Smooth muscle cell (in vitro differentiated cells): ENCODE measurements around the gene GHR. TPM values are rescaled to one million over a fixed set of nuclear protein-coding genes. Genes with fewer than 3 reads are reported as not detected.

Experiments
- DNase-seq: peaks from one replicate; lab custom pipeline; 2025; ENCODE audit not compliant: unreplicated experiment; lab: John Stamatoyannopoulos, UW
- H2AFZ ChIP-seq: fragments of 200-600 bp; sonication (generic); 2 replicates; pipeline ENCODE4 v1.6.0; 2016; ENCODE audit warnings: antibody characterized with exemption, low read depth, mild to moderate bottlenecking
- H3F3A ChIP-seq: fragments of 200-600 bp; sonication (generic); 2 replicates; pipeline ENCODE4 v1.6.0; 2017; ENCODE audit warnings: antibody characterized with exemption, low read depth
- H3K27ac ChIP-seq: fragments of 200-600 bp; sonication (generic); 2 replicates; pipeline ENCODE4 v1.5.1; 2016; ENCODE audit warnings: low read depth, mild to moderate bottlenecking
- H3K27me3 ChIP-seq: fragments of 200-600 bp; sonication (generic); 2 replicates; pipeline ENCODE4 v1.6.1; 2016; ENCODE audit warnings: low read depth, mild to moderate bottlenecking
- H3K36me3 ChIP-seq: fragments of 200-600 bp; sonication (generic); 2 replicates; pipeline ENCODE4 v1.5.1; 2016; ENCODE audit warnings: low read depth
- H3K4me1 ChIP-seq: fragments of 200-600 bp; sonication (generic); 2 replicates; pipeline ENCODE4 v1.5.1; 2016; ENCODE audit warnings: low read depth
- H3K4me2 ChIP-seq: fragments of 200-600 bp; sonication (generic); 2 replicates; pipeline ENCODE4 v1.6.0; 2016; ENCODE audit warnings: mild to moderate bottlenecking
- H3K4me3 ChIP-seq: fragments of 200-600 bp; sonication (generic); 2 replicates; pipeline ENCODE4 v1.5.1; 2016; ENCODE audit warnings: mild to moderate bottlenecking
- H3K79me2 ChIP-seq: fragments of 200-600 bp; sonication (generic); 2 replicates; pipeline ENCODE4 v1.6.0; 2016; ENCODE audit warnings: low read depth, mild to moderate bottlenecking
- H3K9ac ChIP-seq: fragments of 200-600 bp; sonication (generic); 2 replicates; pipeline ENCODE4 v1.6.0; 2016; ENCODE audit warnings: low read depth
- H3K9me3 ChIP-seq: fragments of 200-600 bp; sonication (generic); replicated peaks from 2 replicates; pipeline ENCODE4 v1.5.1; 2016; ENCODE audit warnings: low read depth
- H4K20me1 ChIP-seq: fragments of 200-600 bp; sonication (generic); 2 replicates; pipeline ENCODE4 v1.6.0; 2016; ENCODE audit warnings: low read depth
- CTCF ChIP-seq: fragments of 200-600 bp; sonication (generic); IDR thresholded peaks from 2 replicates; pipeline ENCODE4 v1.5.1; 2017; ENCODE audit warnings: borderline replicate concordance, mild to moderate bottlenecking, antibody characterized with exemption; ENCODE audit not compliant: insufficient read depth, poor library complexity, severe bottlenecking
- polyA plus RNA-seq: library from polyadenylated mRNA; unstranded; fragments of >200 nt; fragmentation: Nextera tagmentation; extraction: Ambion mirVana; gene quantifications from 2 replicates; pipeline ENCODE4 v1.2.1, GENCODE V29; 2016
- total RNA-seq: library from RNA; depleted of rRNA; stranded (reverse); fragments of >200 nt; gene quantifications from 2 replicates; pipeline ENCODE4 v1.2.3, GENCODE V29; 2014

The GHR gene
- total and polyA plus RNA-seq, 2 experiments from 2014 or later = 2.1 to 4.3 TPM

- Histone ChIP-seq H4K20me1 (no peaks in the 10 kb centered on the region), H3K4me2 (no peak overlapping the region)
Observed at GRCh38 chr5:42770003-42770402, 346.8 kb downstream of the GHR start.

More at GRCh38 chr5:42770003-42770402, 346.8 kb downstream of the GHR start:
- no peak for DNase-seq
- Histone ChIP-seq H3K27ac (no peak overlapping the region), H3K79me2 (no peaks in the 10 kb centered on the region), H3K36me3 (no peaks in the 10 kb centered on the region), H3F3A (no peaks in the 10 kb centered on the region), H3K4me1 (no peaks in the 10 kb centered on the region), H3K27me3 (no peaks in the 10 kb centered on the region), H2AFZ (no peak overlapping the region), H3K9me3 (no peaks in the 10 kb centered on the region), H3K4me3 (no peak overlapping the region), H3K9ac (no peak overlapping the region)
- TF ChIP-seq CTCF = no peak
